Astrocyte (in vitro differentiated cells and primary cell): ENCODE results near the gene FRMD4A. TPM values are rescaled to one million over a fixed set of nuclear protein-coding genes. Genes with fewer than 3 reads are reported as not detected.

ENCODE experiments used
- DNase-seq: peaks from one replicate; pipeline ENCODE4 v3.0.0-alpha.2; 2010; ENCODE audit warnings: low read depth
- FAIRE-seq: peaks from 2 replicates; lab custom pipeline; 2011; peaks lifted over from hg19 to GRCh38; lab: Jason Lieb, UNC
- H2AFZ ChIP-seq: 2 replicates; pipeline ENCODE4 v1.6.0; 2012; ENCODE audit warnings: low read depth, low read length, inconsistent platforms
- H3K27ac ChIP-seq: 2 replicates; pipeline ENCODE4 v1.5.1; 2011; ENCODE audit warnings: low read depth, low read length, inconsistent platforms
- H3K27me3 ChIP-seq: 2 replicates; pipeline ENCODE4 v1.6.0; 2011; ENCODE audit warnings: low read length, inconsistent platforms; ENCODE audit not compliant: insufficient read depth
- H3K36me3 ChIP-seq: 2 replicates; pipeline ENCODE4 v1.5.1; 2011; ENCODE audit warnings: low read length, inconsistent platforms; ENCODE audit not compliant: insufficient read depth
- H3K4me1 ChIP-seq: 2 replicates; pipeline ENCODE4 v1.5.1; 2011; ENCODE audit warnings: low read length, inconsistent platforms; ENCODE audit not compliant: insufficient read depth
- H3K4me2 ChIP-seq: 2 replicates; pipeline ENCODE4 v1.6.0; 2012; ENCODE audit warnings: low read length, inconsistent platforms
- H3K4me3 ChIP-seq: 2 replicates; pipeline ENCODE4 v1.5.1; 2011; ENCODE audit warnings: low read depth, mild to moderate bottlenecking, low read length, inconsistent platforms; ENCODE audit not compliant: insufficient read depth
- H3K79me2 ChIP-seq: 2 replicates; pipeline ENCODE4 v1.6.0; 2012; ENCODE audit warnings: mild to moderate bottlenecking, low read length, inconsistent platforms; ENCODE audit not compliant: insufficient read depth
- H3K9ac ChIP-seq: 2 replicates; pipeline ENCODE4 v1.6.0; 2012; ENCODE audit warnings: mild to moderate bottlenecking, low read length, inconsistent platforms
- H3K9me3 ChIP-seq: 2 replicates; pipeline ENCODE4 v1.5.1; 2012; ENCODE audit warnings: low read depth, mild to moderate bottlenecking, low read length, inconsistent platforms; ENCODE audit not compliant: insufficient read depth
- H4K20me1 ChIP-seq: 2 replicates; pipeline ENCODE4 v1.6.0; 2012; ENCODE audit warnings: low read length, inconsistent platforms; ENCODE audit not compliant: insufficient read depth
- H3K27ac Mint-ChIP-seq: one replicate; pipeline ENCODE4 v1.8.0; 2021; ENCODE audit warnings: mild to moderate bottlenecking, mixed read lengths; ENCODE audit not compliant: unreplicated experiment
- H3K27me3 Mint-ChIP-seq: one replicate; pipeline ENCODE4 v1.8.0; 2021; ENCODE audit warnings: low read depth, mixed read lengths; ENCODE audit not compliant: unreplicated experiment
- H3K36me3 Mint-ChIP-seq: one replicate; pipeline ENCODE4 v1.8.0; 2021; ENCODE audit warnings: low read depth, mixed read lengths; ENCODE audit not compliant: unreplicated experiment
- H3K4me1 Mint-ChIP-seq: one replicate; pipeline ENCODE4 v1.8.0; 2021; ENCODE audit warnings: low read depth, mixed read lengths; ENCODE audit not compliant: unreplicated experiment
- H3K4me3 Mint-ChIP-seq: one replicate; pipeline ENCODE4 v1.8.0; 2021; ENCODE audit warnings: mild to moderate bottlenecking, moderate library complexity, mixed read lengths; ENCODE audit not compliant: unreplicated experiment
- H3K9me3 Mint-ChIP-seq: one replicate; pipeline ENCODE4 v1.8.0; 2021; ENCODE audit warnings: mild to moderate bottlenecking, mixed read lengths; ENCODE audit not compliant: unreplicated experiment
- EZH2 ChIP-seq: IDR thresholded peaks from 2 replicates; pipeline ENCODE4 v1.6.1; 2012; ENCODE audit warnings: mild to moderate bottlenecking, low read length, inconsistent platforms; ENCODE audit not compliant: insufficient read depth
- total RNA-seq: library from RNA; stranded (reverse); gene quantifications from 2 replicates; pipeline ENCODE4 v1.2.1, GENCODE V29; 2021
- TF ChIP-seq, protein P1 (sequence below): IDR thresholded peaks from 2 replicates; pipeline ENCODE4 v1.5.1; 2011; ENCODE audit warnings: low read depth, mild to moderate bottlenecking, inconsistent platforms, low read length, moderate library complexity; ENCODE audit not compliant: insufficient read depth

Gene FRMD4A
- total RNA-seq, 1 donor from 2014 or later: 82.5 TPM

DNA sequence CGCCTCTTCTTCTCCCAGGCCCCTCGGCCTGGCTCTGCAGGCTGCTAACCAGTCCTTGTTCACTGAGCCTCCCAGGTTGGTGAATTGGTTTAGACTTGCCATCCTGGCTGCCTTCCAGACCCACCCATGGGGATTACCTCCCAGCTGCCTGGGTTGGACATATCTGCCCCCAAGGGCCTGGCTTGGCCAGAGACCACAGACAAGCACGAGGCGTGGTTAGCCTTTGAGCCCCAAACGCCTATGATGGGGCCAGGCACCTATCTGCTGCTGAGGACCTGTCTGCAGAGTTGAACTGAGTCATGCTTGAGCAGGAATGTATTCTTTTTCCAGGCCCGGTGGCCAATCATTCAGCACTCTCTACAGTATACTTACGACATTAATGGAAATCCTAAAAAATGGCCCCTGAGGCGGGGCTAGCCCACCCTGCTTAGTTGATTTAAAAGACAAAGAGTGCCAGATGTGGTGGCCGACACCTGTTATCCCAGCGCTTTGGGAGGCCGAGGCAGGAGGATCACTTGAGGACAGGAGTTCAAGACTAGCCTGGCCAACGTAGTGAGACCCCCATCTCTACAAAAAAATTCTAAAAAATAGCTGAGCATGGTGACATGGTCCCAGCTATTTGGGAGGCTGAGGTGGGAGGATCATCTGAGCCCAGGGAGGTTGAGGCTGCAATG is 361.5 kb downstream of the FRMD4A start:
- no peak overlapping the region for H3K4me3 Mint-ChIP-seq
- no peaks in the 10 kb centered on the region for H3K27me3 Mint-ChIP-seq

DNA sequence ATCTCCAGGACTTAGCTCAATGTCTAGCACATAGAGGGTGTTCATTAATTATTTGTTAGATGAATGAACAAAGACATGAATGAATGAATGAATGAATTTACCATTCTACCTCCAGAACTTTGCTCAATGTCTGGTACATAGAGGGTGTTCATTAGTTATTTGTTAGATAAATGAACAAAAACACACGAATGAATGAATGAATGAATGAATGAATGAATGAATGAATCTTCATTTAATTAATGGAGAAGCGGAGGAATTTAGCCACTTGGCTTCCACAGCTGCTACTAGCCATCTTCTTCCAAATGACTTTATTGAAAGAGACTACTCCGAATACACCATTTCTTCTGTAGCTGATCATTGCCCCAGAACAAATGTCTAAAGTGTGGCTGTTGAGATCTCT is 368.9 kb downstream of the FRMD4A start:
- Histone ChIP-seq H4K20me1 (no peaks in the 10 kb centered on the region), H3K9me3 (no peaks in the 10 kb centered on the region), H3K27ac (peak overlapping the region; percentile 87), H2AFZ (no peak overlapping the region), H3K9ac (peak overlapping the region; percentile 24), H3K79me2 (no peaks in the 10 kb centered on the region), H3K4me1 (peaks cover 25% of the 10 kb centered on the region), H3K27me3 (no peaks in the 10 kb centered on the region), H3K4me2 (no peak overlapping the region), H3K4me3 (no peak overlapping the region), H3K36me3 (no peaks in the 10 kb centered on the region)
- Mint-ChIP-seq H3K27ac (peak overlapping the region; percentile 95), H3K27me3 (no peaks in the 10 kb centered on the region), H3K36me3 (no peaks in the 10 kb centered on the region), H3K9me3 (peaks cover 2% of the 10 kb centered on the region), H3K4me1 (peaks cover 40% of the 10 kb centered on the region), H3K4me3 (no peak overlapping the region)
- TF ChIP-seq EZH2: no peak
- TF ChIP-seq, protein P1, sequence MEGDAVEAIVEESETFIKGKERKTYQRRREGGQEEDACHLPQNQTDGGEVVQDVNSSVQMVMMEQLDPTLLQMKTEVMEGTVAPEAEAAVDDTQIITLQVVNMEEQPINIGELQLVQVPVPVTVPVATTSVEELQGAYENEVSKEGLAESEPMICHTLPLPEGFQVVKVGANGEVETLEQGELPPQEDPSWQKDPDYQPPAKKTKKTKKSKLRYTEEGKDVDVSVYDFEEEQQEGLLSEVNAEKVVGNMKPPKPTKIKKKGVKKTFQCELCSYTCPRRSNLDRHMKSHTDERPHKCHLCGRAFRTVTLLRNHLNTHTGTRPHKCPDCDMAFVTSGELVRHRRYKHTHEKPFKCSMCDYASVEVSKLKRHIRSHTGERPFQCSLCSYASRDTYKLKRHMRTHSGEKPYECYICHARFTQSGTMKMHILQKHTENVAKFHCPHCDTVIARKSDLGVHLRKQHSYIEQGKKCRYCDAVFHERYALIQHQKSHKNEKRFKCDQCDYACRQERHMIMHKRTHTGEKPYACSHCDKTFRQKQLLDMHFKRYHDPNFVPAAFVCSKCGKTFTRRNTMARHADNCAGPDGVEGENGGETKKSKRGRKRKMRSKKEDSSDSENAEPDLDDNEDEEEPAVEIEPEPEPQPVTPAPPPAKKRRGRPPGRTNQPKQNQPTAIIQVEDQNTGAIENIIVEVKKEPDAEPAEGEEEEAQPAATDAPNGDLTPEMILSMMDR: no peak
- FAIRE-seq: no peak
- DNase-seq: no peak

More for the DNA sequence above, 361.5 kb downstream of the FRMD4A start:
- no peak overlapping the region for H3K4me3 ChIP-seq
- H3K27ac Mint-ChIP-seq: no peak overlapping the region
- peaks cover 36% of the 10 kb centered on the region for H3K4me1 ChIP-seq
- FAIRE-seq: no peak
- no peak overlapping the region for H3K4me2 ChIP-seq
- H2AFZ ChIP-seq: no peak overlapping the region
- TF ChIP-seq EZH2: no peak
- TF ChIP-seq, protein P1: no peak
- no peak overlapping the region for H3K9ac ChIP-seq
- peaks cover 2% of the 10 kb centered on the region for H3K9me3 Mint-ChIP-seq
- H3K27ac ChIP-seq: no peak overlapping the region
- H3K36me3 Mint-ChIP-seq: no peaks in the 10 kb centered on the region
- no peaks in the 10 kb centered on the region for H4K20me1 ChIP-seq
- no peaks in the 10 kb centered on the region for H3K79me2 ChIP-seq
- H3K9me3 ChIP-seq: no peaks in the 10 kb centered on the region
- peaks cover 38% of the 10 kb centered on the region for H3K4me1 Mint-ChIP-seq
- H3K36me3 ChIP-seq: no peaks in the 10 kb centered on the region
- H3K27me3 ChIP-seq: no peaks in the 10 kb centered on the region
- no peak for DNase-seq

DNA sequence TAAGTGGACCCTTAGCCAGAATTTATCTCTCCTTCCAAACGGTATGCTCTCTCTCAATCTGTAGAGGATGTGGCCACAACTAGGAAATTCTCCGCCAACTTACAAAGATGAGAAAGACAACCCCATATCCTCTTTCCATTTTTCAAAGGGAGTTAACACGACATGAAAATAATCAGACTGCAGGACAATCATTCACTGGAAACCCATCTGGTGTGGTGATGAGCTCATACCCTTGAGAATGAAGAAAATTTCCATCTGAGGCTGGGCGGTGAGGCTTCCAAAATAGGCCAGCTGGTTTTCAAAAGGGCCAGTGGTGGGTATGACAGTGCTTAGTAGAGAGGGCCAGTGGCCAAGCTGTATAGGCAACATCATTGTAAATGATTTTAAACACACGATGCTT is 369.6 kb downstream of the FRMD4A start:
- FAIRE-seq: peak; percentile 99
- peak overlapping the region; percentile 54 for H3K9ac ChIP-seq

More for the DNA sequence above, 369.6 kb downstream of the FRMD4A start:
- Mint-ChIP-seq H3K9me3 (no peaks in the 10 kb centered on the region), H3K27ac (peak overlapping the region; percentile 95), H3K4me3 (no peak overlapping the region), H3K4me1 (peaks cover 40% of the 10 kb centered on the region), H3K36me3 (no peaks in the 10 kb centered on the region), H3K27me3 (no peaks in the 10 kb centered on the region)
- no peak overlapping the region for H3K4me3 ChIP-seq
- peak overlapping the region; percentile 61 for H3K4me2 ChIP-seq
- H3K79me2 ChIP-seq: no peaks in the 10 kb centered on the region
- H4K20me1 ChIP-seq: no peaks in the 10 kb centered on the region
- no peaks in the 10 kb centered on the region for H3K9me3 ChIP-seq
- TF ChIP-seq EZH2: no peak
- TF ChIP-seq, protein P1: no peak
- no peak overlapping the region for H2AFZ ChIP-seq
- no peaks in the 10 kb centered on the region for H3K27me3 ChIP-seq
- peak; percentile 99 for DNase-seq
- peaks cover 25% of the 10 kb centered on the region for H3K4me1 ChIP-seq
- no peaks in the 10 kb centered on the region for H3K36me3 ChIP-seq
- H3K27ac ChIP-seq: peak overlapping the region; percentile 87
